KMS-11 (cell line): ENCODE measurements around the gene ABT1.

Source experiments
- H2AFZ ChIP-seq: fragments of 200-600 bp; sonication (generic); 2 replicates; pipeline ENCODE4 v1.6.1; 2016; ENCODE audit warnings: antibody characterized with exemption, mixed run types, low read depth
- H3K27ac ChIP-seq: fragments of 200-600 bp; sonication (generic); 2 replicates; pipeline ENCODE4 v1.6.1; 2016; ENCODE audit warnings: mild to moderate bottlenecking, mixed run types
- H3K27me3 ChIP-seq: fragments of 200-600 bp; sonication (generic); 2 replicates; pipeline ENCODE4 v1.6.1; 2017; ENCODE audit warnings: mild to moderate bottlenecking, low read depth, mixed run types, moderate library complexity; ENCODE audit not compliant: insufficient read depth
- H3K36me3 ChIP-seq: fragments of 200-600 bp; sonication (generic); 2 replicates; pipeline ENCODE4 v1.6.1; 2017; ENCODE audit warnings: mild to moderate bottlenecking, mixed run types; ENCODE audit not compliant: insufficient read depth
- H3K4me1 ChIP-seq: fragments of 200-600 bp; sonication (generic); 2 replicates; pipeline ENCODE4 v1.6.1; 2016; ENCODE audit warnings: mild to moderate bottlenecking, low read depth, mixed run types; ENCODE audit not compliant: poor library complexity, severe bottlenecking
- H3K4me2 ChIP-seq: fragments of 200-600 bp; sonication (generic); 2 replicates; pipeline ENCODE4 v1.7.0; 2016; ENCODE audit warnings: mild to moderate bottlenecking, mixed run types
- H3K4me3 ChIP-seq: fragments of 200-600 bp; sonication (generic); IDR thresholded peaks from 2 replicates; pipeline ENCODE4 v1.6.1; 2017; ENCODE audit warnings: low read depth, low read length, mixed read lengths; ENCODE audit not compliant: insufficient read depth
- H3K79me2 ChIP-seq: fragments of 200-600 bp; sonication (generic); 2 replicates; pipeline ENCODE4 v1.6.1; 2016; ENCODE audit warnings: low read depth, mixed run types; ENCODE audit not compliant: insufficient read depth
- H3K9ac ChIP-seq: fragments of 200-600 bp; sonication (generic); 2 replicates; pipeline ENCODE4 v1.6.1; 2016; ENCODE audit warnings: mild to moderate bottlenecking, mixed run types
- H4K20me1 ChIP-seq: fragments of 200-600 bp; sonication (generic); 2 replicates; pipeline ENCODE4 v1.6.1; 2016; ENCODE audit warnings: mild to moderate bottlenecking, mixed run types; ENCODE audit not compliant: insufficient read depth
- CTCF ChIP-seq: fragments of 200-600 bp; sonication (generic); conservative IDR thresholded peaks from 2 replicates; pipeline ENCODE4 v1.6.1; 2017; ENCODE audit warnings: low read depth, mild to moderate bottlenecking, antibody characterized with exemption, low read length, moderate library complexity, mixed read lengths

ABT1 gene

GRCh38 chr6:26552640-26553188 lies 44.0 kb upstream of the ABT1 start:
- peak overlapping the region; percentile 75 for H2AFZ ChIP-seq
- no peaks in the 10 kb centered on the region for H3K79me2 ChIP-seq
- H3K27me3 ChIP-seq: no peaks in the 10 kb centered on the region
- peak overlapping the region; percentile 78 for H3K4me2 ChIP-seq
- no peak for TF ChIP-seq CTCF
- H3K4me1 ChIP-seq: peaks cover 35% of the 10 kb centered on the region
- H3K4me3 ChIP-seq: no peak overlapping the region
- peak overlapping the region; percentile 17; the same call in 1 of the 2 replicates for H3K27ac ChIP-seq
- no peaks in the 10 kb centered on the region for H3K36me3 ChIP-seq
- no peaks in the 10 kb centered on the region for H4K20me1 ChIP-seq
- H3K9ac ChIP-seq: peak overlapping the region; percentile 9; the same call in 1 of the 2 replicates

- no peaks in the 10 kb centered on the region for H3K27me3 ChIP-seq
- H3K36me3 ChIP-seq: no peaks in the 10 kb centered on the region
- H3K4me2 ChIP-seq: peak overlapping the region; percentile 78
- H3K4me1 ChIP-seq: peaks cover 35% of the 10 kb centered on the region
- H3K4me3 ChIP-seq: no peak overlapping the region
- H3K79me2 ChIP-seq: no peaks in the 10 kb centered on the region
- peak overlapping the region; percentile 9; the same call in 1 of the 2 replicates for H3K9ac ChIP-seq
- peak overlapping the region; percentile 75 for H2AFZ ChIP-seq
- no peak for TF ChIP-seq CTCF
- H3K27ac ChIP-seq: peak overlapping the region; percentile 85; the same call in 1 of the 2 replicates
- H4K20me1 ChIP-seq: no peaks in the 10 kb centered on the region
These were observed 43.5 kb upstream of the ABT1 start for GRCh38 chr6:26553264-26553634.

GRCh38 chr6:26553635-26554446 lies 42.9 kb upstream of the ABT1 start:
- no peak overlapping the region for H3K4me3 ChIP-seq
- H4K20me1 ChIP-seq: no peaks in the 10 kb centered on the region
- H3K9ac ChIP-seq: peak overlapping the region; percentile 57
- H3K27me3 ChIP-seq: no peaks in the 10 kb centered on the region
- peaks cover 35% of the 10 kb centered on the region for H3K4me1 ChIP-seq
- H2AFZ ChIP-seq: peak overlapping the region; percentile 39
- no peak for TF ChIP-seq CTCF
- H3K27ac ChIP-seq: peak overlapping the region; percentile 85
- H3K79me2 ChIP-seq: no peaks in the 10 kb centered on the region
- H3K4me2 ChIP-seq: peak overlapping the region; percentile 78
- H3K36me3 ChIP-seq: no peaks in the 10 kb centered on the region

- H3K36me3 ChIP-seq: no peaks in the 10 kb centered on the region
- H3K4me2 ChIP-seq: peak overlapping the region; percentile 65
- peak overlapping the region; percentile 85 for H3K27ac ChIP-seq
- H3K4me1 ChIP-seq: peaks cover 35% of the 10 kb centered on the region
- peak overlapping the region; percentile 57 for H3K9ac ChIP-seq
- TF ChIP-seq CTCF: no peak
- no peaks in the 10 kb centered on the region for H3K27me3 ChIP-seq
- H3K4me3 ChIP-seq: no peak overlapping the region
- H4K20me1 ChIP-seq: no peaks in the 10 kb centered on the region
- peak overlapping the region; percentile 39 for H2AFZ ChIP-seq
- H3K79me2 ChIP-seq: no peaks in the 10 kb centered on the region
These were observed 42.4 kb upstream of the ABT1 start for GRCh38 chr6:26554447-26554696.
